ENCODE results near the gene E2F7.

DNA sequence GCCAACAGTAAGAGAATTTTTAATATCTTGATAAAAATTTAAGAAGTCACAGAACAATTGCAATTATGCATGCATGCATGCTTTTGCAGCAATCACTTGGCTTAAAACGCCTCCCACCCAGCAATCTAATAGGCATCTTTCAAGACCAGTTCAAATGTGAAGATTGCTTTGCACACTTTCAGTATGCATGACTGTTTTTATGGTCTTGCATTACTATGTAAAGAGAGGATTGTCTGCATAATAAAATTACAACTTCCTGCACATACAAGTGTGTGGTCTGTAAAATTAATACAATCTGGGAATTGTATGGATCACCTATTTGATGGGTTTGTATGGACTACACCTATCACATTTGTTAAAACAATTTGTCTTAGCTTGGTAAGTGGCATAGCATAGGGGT lies 48.8 kb downstream of the E2F7 start:
- TF ChIP-seq, protein P1, sequence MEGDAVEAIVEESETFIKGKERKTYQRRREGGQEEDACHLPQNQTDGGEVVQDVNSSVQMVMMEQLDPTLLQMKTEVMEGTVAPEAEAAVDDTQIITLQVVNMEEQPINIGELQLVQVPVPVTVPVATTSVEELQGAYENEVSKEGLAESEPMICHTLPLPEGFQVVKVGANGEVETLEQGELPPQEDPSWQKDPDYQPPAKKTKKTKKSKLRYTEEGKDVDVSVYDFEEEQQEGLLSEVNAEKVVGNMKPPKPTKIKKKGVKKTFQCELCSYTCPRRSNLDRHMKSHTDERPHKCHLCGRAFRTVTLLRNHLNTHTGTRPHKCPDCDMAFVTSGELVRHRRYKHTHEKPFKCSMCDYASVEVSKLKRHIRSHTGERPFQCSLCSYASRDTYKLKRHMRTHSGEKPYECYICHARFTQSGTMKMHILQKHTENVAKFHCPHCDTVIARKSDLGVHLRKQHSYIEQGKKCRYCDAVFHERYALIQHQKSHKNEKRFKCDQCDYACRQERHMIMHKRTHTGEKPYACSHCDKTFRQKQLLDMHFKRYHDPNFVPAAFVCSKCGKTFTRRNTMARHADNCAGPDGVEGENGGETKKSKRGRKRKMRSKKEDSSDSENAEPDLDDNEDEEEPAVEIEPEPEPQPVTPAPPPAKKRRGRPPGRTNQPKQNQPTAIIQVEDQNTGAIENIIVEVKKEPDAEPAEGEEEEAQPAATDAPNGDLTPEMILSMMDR (conservative IDR thresholded peaks at IDR 0.05) = no peak
- no peak for TF ChIP-seq ZFX (IDR thresholded peaks at IDR 0.05)

All from C4-2B (cell line).